Upper lobe of left lung (tissue), 4 donors: Measurements from ENCODE around the gene PAGR1.

Source experiments
- CTCF ChIP-seq, 6 experiments: fragments of 450-650 bp in 4 of 6; fragments of 200-600 bp in 2 of 6; sonication (generic) in 2 of 6; IDR thresholded peaks; one replicate each; pipeline ENCODE4 v1.5.1; 2016 to 2019; ENCODE audit warnings: antibody characterized with exemption in 6 of 6
- EP300 ChIP-seq, 4 donors: sonication (generic); formaldehyde crosslinking; IDR thresholded peaks; one replicate each; pipeline ENCODE4 v1.5.1; 2017; ENCODE audit warnings: antibody characterized with exemption in 4 of 4, control low read depth in 2 of 4
- POLR2AphosphoS5 ChIP-seq, 2 donors: sonication (generic); formaldehyde crosslinking; IDR thresholded peaks; one replicate each; pipeline ENCODE4 v1.5.1; 2017; ENCODE audit warnings: antibody characterized with exemption in 2 of 2

- TF ChIP-seq CTCF (IDR thresholded peaks at IDR 0.05) (peak; percentile 54 to 81 (median 70)), POLR2AphosphoS5 (IDR thresholded peaks at IDR 0.05) (peak; percentile 68 to 76), EP300 (IDR thresholded peaks at IDR 0.05) (peak in 1 of 4 donors; percentile 32)
Observed at GRCh38 chr16:29862884-29863668, 47.1 kb downstream of the PAGR1 start, which contains the start of gene CDIPT.
